Large intestine (tissue), 3 donors: ENCODE results near the gene SCYGR1. TPM values are rescaled to one million over a fixed set of nuclear protein-coding genes. Genes with fewer than 3 reads are reported as not detected.
"Not testable (repeated sequence)": the region's sequence is repeated elsewhere in the genome, so short reads cannot be mapped to it uniquely, and the experiment has no call there.

ENCODE experiments used
- DNase-seq, 2 donors: peaks; one replicate each; pipeline versions ENCODE4 v3.0.0 to v3.0.0-alpha.2; 2013
- H3K27ac ChIP-seq: one replicate; pipeline ENCODE4 v1.5.1; 2013; ENCODE audit warnings: low read length
- H3K27me3 ChIP-seq: 2 replicates; pipeline ENCODE4 v1.6.1; 2013; ENCODE audit warnings: low read length; ENCODE audit not compliant: control insufficient read depth, insufficient read depth
- H3K36me3 ChIP-seq: 2 replicates; pipeline ENCODE4 v1.6.1; 2013; ENCODE audit warnings: low read length; ENCODE audit not compliant: control insufficient read depth, insufficient read depth
- H3K4me1 ChIP-seq: one replicate; pipeline ENCODE4 v1.6.1; 2013; ENCODE audit warnings: low read length; ENCODE audit not compliant: control insufficient read depth, insufficient read depth
- H3K4me3 ChIP-seq: one replicate; pipeline ENCODE4 v1.5.1; 2013; ENCODE audit warnings: low read length
- H3K9me3 ChIP-seq: one replicate; pipeline ENCODE4 v1.6.1; 2013; ENCODE audit warnings: mild to moderate bottlenecking, low read depth, low read length, moderate library complexity; ENCODE audit not compliant: control insufficient read depth
- WGBS: methylation state at CpG from one replicate; pipeline ENCODE4 v1.1.5; 2013; ENCODE audit warnings: low lambda C conversion rate; ENCODE audit not compliant: insufficient coverage; 5-methylcytosine and 5-hydroxymethylcytosine counted together
- polyA plus RNA-seq: library from polyadenylated mRNA; unstranded; fragments of 120-200 nt; gene quantifications from one replicate; pipeline ENCODE4 v1.2.1, GENCODE V29; 2013

SCYGR1 gene
- polyA plus RNA-seq, 1 donor, result not detected

DNA sequence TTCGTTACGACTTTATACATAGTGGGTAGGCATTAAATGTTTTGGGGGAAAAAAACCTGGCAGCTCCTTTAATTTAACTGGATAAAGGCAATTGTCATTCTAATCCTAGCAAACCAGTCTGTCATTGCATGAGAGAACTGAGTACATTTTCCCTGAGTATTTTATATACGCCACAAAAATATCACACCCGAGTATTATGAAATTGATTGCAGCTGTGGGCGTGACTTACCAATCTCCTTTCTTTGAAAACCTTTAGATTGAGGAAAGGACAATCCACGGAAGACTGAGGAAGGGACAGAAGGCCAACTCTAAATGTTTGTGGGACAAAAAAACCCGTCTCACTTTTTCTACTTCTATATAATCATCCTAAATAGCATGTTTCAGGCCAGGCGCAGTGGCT is 17.7 kb downstream of the SCYGR1 start:
- Histone ChIP-seq H3K9me3 (no peaks in the 10 kb centered on the region), H3K4me1 (no peaks in the 10 kb centered on the region), H3K4me3 (no peak overlapping the region), H3K36me3 (peaks cover 11% of the 10 kb centered on the region), H3K27ac (no peak overlapping the region), H3K27me3 (no peaks in the 10 kb centered on the region)
- DNase-seq, result no peak
- no CpG with 5 or more reads among the region's 8 CpGs for WGBS

GRCh38 chr2:227368574-227368973 is 19.2 kb downstream of the SCYGR1 start:
- Histone ChIP-seq H3K36me3 (peaks cover 14% of the 10 kb centered on the region), H3K27me3 (no peaks in the 10 kb centered on the region), H3K27ac (no peak overlapping the region), H3K4me1 (no peaks in the 10 kb centered on the region), H3K9me3 (no peaks in the 10 kb centered on the region), H3K4me3 (no peak overlapping the region)
- DNase-seq, result no peak
- no CpG with 5 or more reads among the region's 5 CpGs for WGBS

- H3K27ac ChIP-seq, result no peak overlapping the region
- no peak for DNase-seq
- H3K36me3 ChIP-seq, result peaks cover 14% of the 10 kb centered on the region
- H3K9me3 ChIP-seq, result no peaks in the 10 kb centered on the region
- no peaks in the 10 kb centered on the region for H3K27me3 ChIP-seq
- no peaks in the 10 kb centered on the region for H3K4me1 ChIP-seq
- H3K4me3 ChIP-seq, result no peak overlapping the region
- no CpG with 5 or more reads among the region's 3 CpGs for WGBS
Observed at GRCh38 chr2:227367427-227367795, 20.3 kb downstream of the SCYGR1 start.

GRCh38 chr2:227366769-227367426 is 20.9 kb downstream of the SCYGR1 start:
- H3K36me3 ChIP-seq, result peaks cover 14% of the 10 kb centered on the region
- no peaks in the 10 kb centered on the region for H3K9me3 ChIP-seq
- H3K4me1 ChIP-seq, result no peaks in the 10 kb centered on the region
- H3K27me3 ChIP-seq, result no peaks in the 10 kb centered on the region
- no peak for DNase-seq
- no peak overlapping the region for H3K4me3 ChIP-seq
- H3K27ac ChIP-seq, result no peak overlapping the region
- no CpG with 5 or more reads among the region's 11 CpGs for WGBS

- H3K4me1 ChIP-seq, result no peaks in the 10 kb centered on the region
- peaks cover 22% of the 10 kb centered on the region for H3K36me3 ChIP-seq
- H3K9me3 ChIP-seq, result no peaks in the 10 kb centered on the region
- no peaks in the 10 kb centered on the region for H3K27me3 ChIP-seq
- no CpG with 5 or more reads among the region's 3 CpGs for WGBS
- no peak overlapping the region for H3K4me3 ChIP-seq
- H3K27ac ChIP-seq, result no peak overlapping the region
- DNase-seq, result no peak
Observed at GRCh38 chr2:227365833-227366232, 21.9 kb downstream of the SCYGR1 start.

- H3K27ac ChIP-seq, H3K4me1 ChIP-seq, DNase-seq, H3K4me3 ChIP-seq, H3K27me3 ChIP-seq, H3K9me3 ChIP-seq: not testable (repeated sequence)
- H3K36me3 ChIP-seq, result peaks cover 21% of the 10 kb centered on the region
- WGBS, result 100% methylated on average over 2 of the region's 11 CpGs
Observed at GRCh38 chr2:227364585-227365263, 23.0 kb downstream of the SCYGR1 start.

DNA sequence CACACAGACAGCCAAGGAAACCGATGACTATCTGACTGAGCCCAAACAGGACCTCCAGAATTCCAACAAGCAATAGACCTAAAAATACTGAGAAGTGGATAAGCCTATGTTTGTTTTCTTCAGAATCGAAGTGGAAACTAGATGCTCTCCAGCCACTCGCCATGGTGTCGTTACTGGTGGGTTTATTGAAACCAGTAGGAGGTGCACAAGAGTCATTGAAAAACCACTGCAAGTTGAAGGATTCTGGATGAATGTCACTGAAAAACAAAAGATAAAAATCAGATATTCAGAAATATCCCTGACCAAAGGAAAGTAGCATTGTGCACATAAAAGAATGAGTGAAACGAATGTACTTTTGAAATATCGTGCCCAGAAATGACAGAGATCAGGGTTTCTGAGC is 24.0 kb downstream of the SCYGR1 start:
- H3K9me3 ChIP-seq, result no peaks in the 10 kb centered on the region
- DNase-seq, result no peak
- no CpG with 5 or more reads among the region's 6 CpGs for whole genome bisulfite sequencing
- H3K4me3 ChIP-seq, result no peak overlapping the region
- peaks cover 25% of the 10 kb centered on the region for H3K36me3 ChIP-seq
- no peak overlapping the region for H3K27ac ChIP-seq
- no peaks in the 10 kb centered on the region for H3K4me1 ChIP-seq
- H3K27me3 ChIP-seq, result no peaks in the 10 kb centered on the region

DNA sequence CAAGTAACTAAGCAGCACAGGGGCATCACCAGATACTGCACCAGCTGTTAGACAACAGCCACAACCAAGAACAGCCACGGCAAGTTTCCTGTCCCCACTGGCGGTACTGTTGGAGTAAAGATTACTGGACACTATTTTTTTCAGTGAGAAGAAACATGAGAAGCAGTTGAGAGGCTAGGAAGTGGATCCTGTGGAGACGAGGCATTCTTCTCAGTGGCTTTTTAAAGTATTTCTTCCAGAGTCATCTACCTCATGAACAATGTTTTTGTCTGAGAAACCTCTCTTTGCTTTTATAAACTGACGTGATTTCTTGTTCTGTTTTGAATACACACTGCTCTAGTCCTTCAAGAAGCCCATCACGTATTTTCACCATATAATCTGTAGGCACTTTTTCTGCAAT is 27.4 kb downstream of the SCYGR1 start:
- H3K9me3 ChIP-seq, result no peaks in the 10 kb centered on the region
- DNase-seq, result no peak
- H3K27me3 ChIP-seq, result no peaks in the 10 kb centered on the region
- WGBS, result 93% methylated on average over 2 of the region's 5 CpGs
- peaks cover 41% of the 10 kb centered on the region for H3K36me3 ChIP-seq
- no peak overlapping the region for H3K4me3 ChIP-seq
- no peaks in the 10 kb centered on the region for H3K4me1 ChIP-seq
- H3K27ac ChIP-seq, result no peak overlapping the region

- 80% methylated on average over 1 of the region's 4 CpGs for WGBS
- H3K9me3 ChIP-seq, result no peaks in the 10 kb centered on the region
- peaks cover 22% of the 10 kb centered on the region for H3K36me3 ChIP-seq
- H3K27ac ChIP-seq, result no peak overlapping the region
- H3K4me3 ChIP-seq, result no peak overlapping the region
- H3K4me1 ChIP-seq, result no peaks in the 10 kb centered on the region
- no peaks in the 10 kb centered on the region for H3K27me3 ChIP-seq
- no peak for DNase-seq
Observed at GRCh38 chr2:227351639-227352038, 36.1 kb downstream of the SCYGR1 start.

GRCh38 chr2:227349989-227350612 is 37.6 kb downstream of the SCYGR1 start:
- 88% methylated on average over 4 of the region's 7 CpGs for WGBS
- no peak overlapping the region for H3K27ac ChIP-seq
- no peak for DNase-seq
- H3K4me1 ChIP-seq, result no peaks in the 10 kb centered on the region
- no peaks in the 10 kb centered on the region for H3K9me3 ChIP-seq
- no peak overlapping the region for H3K4me3 ChIP-seq
- H3K36me3 ChIP-seq, result peaks cover 23% of the 10 kb centered on the region
- H3K27me3 ChIP-seq, result no peaks in the 10 kb centered on the region
